Activated T-helper 1 cell treated with Interleukin-2 at 50 U/mL for 16 hours (primary cell): Measurements from ENCODE around the gene OTULIN.

ENCODE experiments used
- DNase-seq: peaks from one replicate; pipeline ENCODE4 v3.0.0-alpha.2; 2020; ENCODE audit warnings: low read depth

The OTULIN gene

DNA sequence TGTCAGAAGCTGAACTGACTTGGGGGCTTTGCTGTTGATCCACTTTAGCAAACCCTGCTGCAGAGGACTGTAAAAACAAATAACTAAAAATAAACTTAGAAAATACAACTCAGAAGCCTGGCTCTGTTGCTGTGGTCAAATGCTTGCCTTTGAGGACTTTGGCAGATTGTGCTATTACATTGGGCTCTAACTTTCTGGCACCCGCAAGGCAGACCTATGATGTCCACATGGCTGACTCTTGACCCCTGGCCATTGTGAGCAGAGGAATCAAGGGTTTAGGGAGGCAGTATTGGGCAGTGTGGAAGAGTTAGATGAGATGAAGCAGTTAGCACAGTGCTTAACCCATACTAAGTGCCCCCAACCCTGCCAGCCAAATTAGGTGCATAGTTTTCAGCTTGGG is 34.0 kb downstream of the OTULIN start:
- no peak for DNase-seq

DNA sequence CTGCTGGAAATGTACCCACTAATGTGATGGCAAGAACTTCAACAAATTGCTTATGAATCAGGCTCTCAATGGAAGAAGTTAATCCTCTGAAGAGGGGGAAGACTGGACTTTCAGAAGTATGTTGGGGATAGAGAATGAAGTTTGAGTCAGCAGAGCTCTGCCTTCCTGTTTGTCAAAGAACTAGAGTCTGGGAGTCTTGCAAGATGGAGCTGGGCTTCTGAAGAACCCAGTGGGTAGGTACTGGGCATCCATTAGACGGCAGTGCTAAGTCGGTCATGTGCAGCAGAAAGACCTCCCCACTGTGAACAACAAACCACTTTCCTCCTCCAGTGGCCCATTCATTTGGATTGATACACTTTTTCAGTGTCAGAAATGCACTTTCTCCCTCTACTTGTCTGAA is 34.6 kb downstream of the OTULIN start:
- no peak for DNase-seq

DNA sequence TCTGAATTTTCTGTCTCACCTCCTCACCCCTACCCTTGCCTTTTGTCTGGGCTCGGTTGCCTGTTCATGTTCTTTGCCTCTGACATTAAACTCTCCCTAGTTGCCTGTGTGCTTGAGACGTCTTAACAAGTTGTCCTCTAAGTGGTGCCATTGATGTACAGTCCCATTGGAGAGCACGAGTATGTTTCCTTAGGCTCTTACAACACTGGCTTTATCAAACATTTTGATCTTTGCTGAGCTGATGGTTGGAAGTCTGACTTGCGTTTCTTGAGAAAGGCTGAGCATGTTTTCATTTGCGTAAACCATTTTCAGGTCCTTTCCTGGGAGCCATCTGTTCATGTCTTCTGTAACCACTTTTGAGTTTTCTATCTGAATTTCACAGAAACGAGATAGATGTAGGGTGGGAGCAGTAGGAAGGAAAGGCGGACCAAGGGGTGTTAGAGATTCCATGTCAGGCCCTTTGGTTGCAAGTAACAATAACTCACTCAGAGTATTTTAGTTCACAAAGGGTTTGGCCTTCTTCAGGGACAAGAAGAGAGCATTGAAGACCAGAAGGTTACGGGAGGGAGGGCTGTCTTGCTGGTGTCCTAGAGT is 35.4 kb downstream of the OTULIN start:
- DNase-seq: no peak

DNA sequence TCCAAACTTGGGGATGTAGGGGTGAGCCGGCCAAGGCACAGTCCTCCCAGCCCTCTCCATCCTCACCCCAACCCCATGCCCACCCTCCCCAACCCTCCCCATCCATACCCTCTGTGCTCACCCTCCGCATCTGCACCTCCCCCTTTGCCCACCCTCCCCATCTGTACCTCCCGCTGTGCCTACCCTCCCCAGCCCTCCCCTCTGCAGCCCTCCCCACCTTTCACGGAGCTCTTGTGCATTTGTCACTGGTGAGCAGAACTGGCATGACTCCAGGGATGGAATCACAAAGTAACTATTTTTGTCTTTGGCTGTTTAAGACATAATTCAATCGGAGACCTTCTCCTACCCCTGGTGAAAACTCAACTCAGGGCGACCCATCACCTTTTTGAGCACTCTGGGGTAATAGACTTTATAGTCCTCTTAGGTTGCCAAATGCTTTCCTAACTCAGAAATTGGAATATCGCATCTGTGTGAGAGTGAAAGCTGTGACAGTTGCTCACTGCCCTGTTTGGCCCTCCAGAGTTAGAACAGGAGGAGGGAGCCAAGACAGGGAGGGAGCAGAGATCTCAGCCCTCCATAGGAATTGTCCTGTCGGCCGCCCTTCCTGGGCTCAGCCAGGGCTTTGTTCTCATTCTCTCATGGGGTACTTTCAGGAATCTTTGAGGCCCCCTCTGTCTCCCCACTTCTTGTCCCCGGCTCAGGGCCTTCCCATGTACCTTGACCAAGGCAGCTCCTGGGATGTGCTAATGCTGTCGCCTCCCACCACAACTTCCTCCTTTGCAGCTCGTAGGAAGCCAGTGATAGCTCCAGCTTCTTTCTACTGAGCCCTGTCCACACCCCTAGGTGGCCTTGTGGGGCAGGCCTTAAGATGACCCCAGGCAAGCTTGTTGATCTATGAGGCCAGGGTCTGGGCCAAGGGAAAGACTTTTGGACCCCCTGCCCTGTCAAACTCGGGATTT is 36.2 kb downstream of the OTULIN start:
- DNase-seq: no peak

DNA sequence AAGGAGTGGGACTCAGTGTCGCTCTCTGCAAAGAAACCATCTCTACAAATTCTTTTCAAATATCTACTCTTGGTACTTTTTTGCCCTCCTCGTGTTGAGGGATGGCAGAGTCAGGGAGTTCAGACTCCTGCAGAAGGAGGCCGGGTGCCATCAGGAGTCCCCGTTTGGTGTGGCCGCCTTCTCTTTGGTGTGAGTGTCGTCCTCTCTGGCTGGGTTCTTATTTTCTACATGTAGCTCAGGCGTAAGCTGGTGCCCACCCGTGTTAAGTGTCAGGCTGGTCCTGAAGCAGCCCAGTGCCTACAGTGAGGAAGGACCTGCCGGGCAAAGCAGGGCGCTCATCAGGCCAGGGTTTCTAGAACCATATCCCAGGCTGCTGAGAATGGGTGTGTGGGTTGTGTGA is 37.0 kb downstream of the OTULIN start:
- DNase-seq: no peak

DNA sequence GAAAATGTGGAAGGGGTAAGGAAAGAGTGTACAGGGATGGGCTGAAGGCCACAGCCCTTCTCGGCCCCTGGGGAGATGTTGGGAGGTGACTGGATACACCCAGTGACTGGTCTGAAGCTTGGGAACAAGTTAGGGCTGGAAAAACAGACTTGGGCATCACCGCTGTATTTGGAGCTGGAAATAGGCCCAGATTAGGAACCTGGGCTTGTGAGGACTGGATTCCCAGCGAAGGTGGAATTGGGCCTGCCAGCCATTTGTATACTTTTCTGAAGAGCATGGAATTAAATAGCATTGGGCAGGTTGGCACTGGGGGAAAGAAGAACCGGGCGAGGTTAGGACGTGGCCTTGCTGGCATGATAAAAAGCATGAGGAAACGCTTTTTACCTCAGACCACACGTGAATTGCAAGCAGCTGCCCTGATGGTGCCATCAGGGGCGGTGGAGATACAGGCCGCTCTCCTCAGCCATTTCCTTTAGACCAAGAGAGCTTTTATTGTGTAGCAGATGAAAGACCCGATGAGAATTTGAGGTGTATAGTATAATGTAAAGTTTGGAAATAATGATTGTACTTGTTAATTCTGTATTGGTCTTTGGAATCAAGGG is 37.8 kb downstream of the OTULIN start:
- no peak for DNase-seq

DNA sequence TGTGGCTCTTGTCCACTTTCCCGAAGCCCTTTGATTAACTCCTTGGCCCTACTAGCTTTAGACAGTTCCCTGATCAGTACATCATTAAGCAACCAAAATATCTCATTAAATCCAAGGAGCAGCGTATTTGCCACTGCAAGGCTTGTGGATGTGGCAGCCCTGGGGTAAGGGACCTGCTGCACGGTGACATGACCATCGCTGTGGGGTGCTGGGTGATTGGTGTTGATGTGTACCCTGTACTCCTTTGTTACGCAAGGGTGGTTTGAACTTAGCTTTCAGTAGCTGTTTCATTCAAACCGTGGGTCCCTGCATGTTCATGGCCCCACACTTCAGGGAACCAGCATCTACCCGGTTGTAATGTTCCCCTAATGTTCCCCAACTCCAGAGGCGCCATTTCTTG is 41.0 kb downstream of the OTULIN start:
- DNase-seq: no peak

DNA sequence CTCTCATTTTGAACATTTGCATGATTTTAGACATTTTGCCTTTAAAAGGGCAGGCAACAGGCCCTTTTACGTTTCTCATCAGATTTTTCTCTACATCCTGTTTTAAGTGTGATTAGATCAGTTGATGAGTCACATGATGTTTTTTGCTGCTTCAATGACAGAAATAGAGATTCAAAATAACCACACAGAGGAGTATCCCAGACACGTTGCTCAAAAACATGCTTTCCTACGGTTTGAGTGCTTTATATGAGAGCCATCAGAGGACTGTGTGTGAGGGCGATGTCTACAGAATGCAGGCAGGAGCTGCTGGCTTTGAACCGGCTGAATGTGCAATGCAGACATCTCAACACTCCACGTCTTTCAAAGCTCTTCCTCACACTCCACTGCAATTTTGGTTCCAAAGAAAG is 42.1 kb downstream of the OTULIN start:
- DNase-seq: peak; percentile 18

DNA sequence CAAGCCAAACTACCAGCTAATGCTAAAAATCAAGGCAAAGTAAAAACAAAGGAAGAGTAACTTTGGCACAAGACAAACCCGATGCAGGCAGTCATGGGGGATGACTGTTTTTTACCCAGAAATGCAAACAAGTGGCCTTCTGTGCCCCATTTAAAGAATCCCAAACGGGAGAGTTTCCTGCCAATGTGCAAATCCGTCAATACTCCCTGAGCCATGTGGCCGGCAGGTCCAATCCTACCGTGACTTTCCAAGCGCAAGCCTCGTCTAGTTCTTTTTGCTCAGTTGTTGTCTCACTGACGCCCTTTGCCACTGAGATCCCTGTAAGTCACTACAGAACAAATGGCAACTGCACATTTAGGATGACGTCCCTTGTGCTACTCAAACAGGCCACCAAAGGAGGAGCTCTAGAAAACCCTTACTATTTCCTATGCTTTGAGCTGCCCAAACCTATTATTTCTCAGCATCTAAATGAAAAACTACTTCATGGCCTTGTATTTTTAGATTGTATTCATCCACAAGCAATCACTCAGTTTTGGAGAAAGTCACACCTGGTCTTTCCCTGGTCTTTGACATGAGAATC is 43.4 kb downstream of the OTULIN start:
- no peak for DNase-seq

DNA sequence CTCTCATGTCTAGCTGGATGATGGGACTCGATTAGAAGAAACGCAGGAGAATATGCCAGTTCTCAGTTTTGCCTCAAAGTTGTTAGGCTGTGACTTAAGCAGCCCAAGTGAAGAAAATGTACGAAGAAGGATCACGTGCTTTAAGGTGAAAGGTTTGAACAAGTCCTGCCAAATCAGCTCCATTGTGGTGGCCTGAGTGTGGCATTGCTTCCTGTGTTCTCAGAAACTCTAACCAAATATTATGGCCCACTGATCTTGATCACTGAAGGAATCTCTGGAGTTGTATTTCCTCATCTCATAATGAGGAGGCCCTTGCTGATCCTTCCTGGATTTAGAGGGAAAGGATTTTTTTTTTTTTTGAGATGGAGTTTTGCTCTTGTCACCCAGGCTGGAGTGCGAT is 44.0 kb downstream of the OTULIN start:
- no peak for DNase-seq

DNA sequence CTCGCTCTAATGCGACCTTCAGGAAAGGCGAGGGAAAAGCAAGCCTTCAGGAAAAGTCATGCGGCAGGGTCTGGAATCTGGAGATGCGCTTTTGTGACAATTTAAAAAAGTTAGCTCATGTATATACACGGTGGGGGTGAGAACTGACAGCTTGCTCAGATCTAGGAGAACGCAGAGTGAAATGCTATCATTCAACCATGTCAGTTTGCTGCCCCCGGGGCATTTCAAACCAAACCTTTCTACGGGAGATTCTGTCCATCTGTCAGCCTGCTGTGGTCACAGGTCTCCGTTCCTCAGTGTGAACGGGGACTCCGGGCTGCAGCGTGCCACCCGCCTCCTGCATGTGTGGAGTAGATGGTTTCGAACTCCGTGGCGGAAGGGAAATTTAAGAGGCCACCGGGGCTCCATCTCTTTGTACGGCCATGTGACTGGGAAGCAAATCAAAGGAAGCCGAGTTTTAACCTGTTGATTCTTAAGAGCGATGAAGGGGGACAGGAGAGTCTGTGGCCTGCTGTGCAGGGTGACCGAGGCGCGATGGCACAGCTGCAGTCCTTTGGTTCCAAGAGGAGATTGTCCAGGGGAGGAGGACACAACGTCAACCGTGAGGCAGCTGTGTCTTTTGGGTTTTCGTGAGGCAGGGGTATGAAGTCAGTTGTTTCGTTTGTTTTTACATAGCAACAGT is 45.9 kb downstream of the OTULIN start:
- DNase-seq: no peak

DNA sequence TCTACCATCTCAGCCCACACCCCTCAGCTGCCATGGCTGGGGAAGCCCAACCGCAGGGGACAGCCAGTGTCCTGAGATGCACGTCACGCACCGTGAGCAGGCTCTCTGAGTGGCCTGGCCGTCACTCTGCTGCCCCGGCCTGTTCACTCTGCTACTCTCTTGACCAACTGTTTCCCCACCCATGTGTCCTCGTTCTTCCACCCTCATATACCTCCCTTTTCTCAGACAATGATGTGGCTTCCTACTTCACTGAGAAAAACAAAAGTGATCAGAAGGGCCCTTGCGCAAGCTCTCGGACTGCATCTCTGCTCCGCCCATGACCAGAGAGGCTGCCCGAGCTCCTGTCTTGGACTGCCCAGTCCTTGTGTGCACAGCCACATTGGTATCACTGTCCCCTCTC is 47.6 kb downstream of the OTULIN start:
- DNase-seq: no peak

DNA sequence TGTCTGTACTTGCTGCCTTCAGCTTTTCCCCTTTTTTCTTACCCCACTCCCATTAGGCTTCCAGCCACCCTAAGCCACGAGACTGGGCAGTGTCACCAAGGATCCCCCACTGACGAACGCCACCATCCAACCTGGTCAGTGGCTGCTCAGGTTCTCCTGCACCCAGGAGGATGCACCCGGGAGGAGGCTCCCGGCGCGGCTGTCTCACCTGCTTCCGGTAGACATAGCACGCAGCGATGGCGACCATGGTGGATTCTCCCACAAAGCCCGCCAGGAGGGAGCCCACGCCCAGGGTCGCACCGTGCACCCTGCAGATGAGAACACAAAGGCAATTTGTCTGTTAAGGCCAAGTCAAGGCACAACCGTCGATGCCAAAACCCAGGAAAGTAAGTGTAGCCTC is 48.1 kb downstream of the OTULIN start:
- no peak for DNase-seq

DNA sequence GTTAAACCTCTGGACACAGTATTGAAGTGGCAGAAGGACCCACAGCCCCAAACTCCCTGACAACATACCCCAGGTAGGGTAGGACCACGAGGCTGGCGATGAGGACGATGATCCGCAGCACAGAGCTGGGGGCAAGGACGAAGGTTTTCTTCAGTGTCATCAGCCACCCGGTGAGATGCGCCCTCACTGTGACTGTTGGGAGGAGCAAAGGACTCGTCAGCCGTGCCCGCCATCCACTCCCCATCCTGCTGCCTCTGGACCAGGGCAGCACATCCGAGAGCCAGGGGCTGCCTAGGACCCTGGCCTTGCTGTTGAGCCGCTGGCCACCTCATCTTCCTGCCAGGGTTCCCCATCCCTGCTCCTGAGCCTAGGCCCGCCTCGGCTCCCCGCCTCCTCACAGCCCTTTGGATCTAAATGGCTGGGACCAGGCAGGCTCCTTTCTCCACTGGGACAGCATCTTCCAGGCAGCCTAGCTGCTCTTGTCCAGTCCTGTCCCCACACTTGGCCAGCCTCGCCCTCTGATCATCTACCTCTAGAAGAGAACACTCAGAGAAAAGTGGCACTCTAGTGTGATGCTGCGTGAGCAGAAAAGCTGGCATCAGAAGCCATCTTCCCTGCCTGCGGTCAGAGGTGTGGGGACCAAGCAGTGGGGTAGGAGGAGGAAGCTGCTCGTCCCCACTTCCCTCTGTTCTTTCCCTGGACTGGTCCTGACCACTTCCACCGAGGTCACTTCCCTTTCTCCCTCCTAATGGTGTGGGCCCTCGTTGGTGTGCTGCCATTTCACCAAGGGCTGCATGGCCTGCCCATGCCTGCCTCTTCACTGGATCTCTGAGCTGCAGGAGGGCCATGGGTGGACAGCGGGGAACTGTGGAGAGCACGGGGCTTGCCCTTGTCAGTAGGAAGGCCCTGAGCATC is 49.2 kb downstream of the OTULIN start:
- no peak for DNase-seq

DNA sequence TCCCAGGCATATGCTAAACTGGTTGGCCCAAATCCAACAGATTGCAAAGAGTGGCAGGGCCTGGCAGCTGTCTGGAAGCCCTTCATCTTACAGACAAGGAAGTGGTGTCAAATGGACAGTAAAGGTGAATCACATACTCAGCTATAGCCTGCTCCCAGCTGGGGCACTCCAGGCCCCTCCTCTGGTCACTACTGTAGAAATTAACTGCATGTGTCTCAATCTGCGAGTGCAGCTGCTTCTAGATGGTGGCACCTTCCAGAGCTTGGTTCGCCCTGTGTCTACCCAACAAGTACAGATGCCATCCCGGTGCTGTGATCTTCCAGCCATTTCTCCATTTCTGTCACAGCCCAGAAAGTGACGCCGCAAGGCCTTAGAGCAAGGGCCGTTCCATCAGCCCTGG is 50.2 kb downstream of the OTULIN start:
- DNase-seq: no peak

DNA sequence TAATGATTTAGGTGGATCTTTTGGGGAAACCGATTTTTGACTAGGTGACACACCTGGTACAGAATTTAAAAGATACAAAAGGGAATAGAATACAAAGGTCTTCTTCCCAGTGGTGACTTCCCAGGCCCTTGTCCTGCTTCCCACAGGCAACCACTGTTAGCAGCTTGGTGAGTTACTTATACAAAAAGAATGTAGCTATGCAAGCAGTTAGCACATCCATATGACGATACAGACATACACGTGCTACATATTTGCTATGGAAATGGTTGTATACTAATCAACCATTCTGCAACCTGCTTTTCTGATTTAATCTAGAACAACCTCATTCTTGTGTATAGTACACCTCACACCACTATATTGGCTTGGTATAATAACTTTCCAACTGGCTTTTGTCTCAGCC is 51.0 kb downstream of the OTULIN start:
- no peak for DNase-seq

DNA sequence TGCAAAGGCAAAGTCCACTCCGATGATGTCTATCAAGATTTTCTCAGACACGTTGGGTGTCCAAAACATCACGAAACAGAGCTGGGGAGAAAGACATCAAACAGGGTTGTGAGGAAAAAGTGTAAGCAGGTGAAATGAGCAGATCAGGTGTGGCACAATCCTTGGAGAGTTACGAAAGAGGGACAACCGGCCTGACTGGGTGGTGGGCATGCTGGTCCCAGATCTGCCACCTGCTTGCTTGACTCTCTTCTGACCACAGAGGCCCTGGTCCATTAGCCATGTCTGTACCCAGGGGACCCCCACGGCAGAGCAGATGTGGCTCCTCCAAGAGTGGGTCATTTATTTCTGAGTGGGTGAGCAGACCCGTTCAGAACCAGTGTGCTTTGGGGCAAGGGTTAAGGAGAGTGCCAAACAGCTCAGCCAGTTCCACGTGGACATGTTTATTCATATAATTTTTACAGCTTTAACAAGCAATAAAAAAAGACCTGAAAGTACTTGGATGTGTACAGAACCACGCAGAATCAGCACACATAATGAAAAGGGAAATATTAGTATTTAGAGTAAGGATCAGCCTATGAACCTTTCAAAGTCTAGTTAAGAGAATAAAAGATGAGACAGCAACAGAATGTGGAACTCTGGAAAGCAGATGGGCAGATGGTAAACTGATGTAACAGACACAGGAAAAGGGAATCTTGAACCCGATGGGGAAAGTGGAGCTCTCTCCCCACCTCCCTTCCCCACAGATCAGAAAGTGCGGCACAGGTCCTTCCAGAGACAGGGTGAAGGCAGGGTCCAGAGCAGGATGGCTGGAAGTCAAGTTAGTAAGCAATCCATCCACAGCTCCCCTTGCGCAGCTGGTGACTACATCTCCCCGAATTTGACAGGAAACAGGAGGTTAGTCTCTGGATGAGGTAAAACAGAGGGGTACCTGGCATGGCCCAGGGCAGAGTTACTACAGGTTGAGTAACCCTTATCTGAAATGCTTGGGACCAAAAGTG is 52.5 kb downstream of the OTULIN start:
- no peak for DNase-seq

DNA sequence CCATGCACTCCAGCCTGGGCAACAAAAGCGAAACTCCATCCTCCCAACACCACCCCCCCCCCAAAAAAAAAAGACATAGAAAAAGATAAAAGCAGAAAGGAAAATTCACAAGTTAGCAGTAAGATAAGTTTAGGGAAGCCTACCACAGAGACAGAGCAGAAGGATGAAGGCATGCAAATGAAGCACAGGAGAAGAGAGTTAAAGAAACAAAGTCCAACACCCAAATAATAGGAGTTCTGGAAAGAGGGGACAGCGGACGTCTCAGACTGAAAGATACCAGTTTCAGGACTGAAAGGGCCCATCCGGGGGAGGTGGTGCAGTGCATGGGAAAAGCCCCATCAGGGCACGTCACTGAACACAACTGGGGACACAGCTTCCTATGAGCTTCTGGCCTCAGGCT is 54.3 kb downstream of the OTULIN start:
- DNase-seq: no peak

DNA sequence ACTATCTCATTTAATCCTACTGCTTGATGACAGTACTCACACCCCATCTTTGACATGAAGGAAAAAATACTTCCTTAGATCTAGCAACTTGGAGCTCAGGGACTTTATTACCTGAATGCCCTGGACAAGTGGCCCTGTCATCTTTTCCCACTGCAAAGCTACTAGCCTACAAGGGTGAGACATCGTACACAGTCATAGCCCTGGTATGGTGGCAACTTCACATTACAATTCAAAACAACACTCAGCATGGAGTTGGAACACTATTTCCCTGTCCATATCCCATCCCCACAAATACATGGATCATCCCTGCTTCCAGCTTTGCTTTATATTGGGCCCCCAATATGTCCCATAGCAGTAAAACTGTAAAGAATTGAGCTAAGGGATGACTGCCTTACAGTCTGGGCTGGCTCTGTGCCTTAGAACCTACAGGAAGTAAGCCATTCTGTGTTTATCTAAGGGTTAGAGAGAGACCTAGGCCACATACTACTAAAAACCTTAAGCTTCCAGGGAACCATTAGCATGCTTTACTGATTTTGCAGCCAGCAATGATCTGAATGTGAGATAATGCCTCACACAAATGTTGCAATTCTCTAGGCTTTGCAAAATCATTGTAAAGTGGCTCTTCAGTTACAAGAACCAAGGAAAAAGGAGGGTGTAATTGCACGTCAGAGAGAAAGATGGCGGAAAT is 55.9 kb downstream of the OTULIN start:
- DNase-seq: no peak
